Measurements from ENCODE around the gene ADAM17. TPM values are rescaled to one million over a fixed set of nuclear protein-coding genes. Genes with fewer than 3 reads are reported as not detected.

Gene ADAM17
- total and polyA plus RNA-seq, 10 of the 15 experiments (the other 5 are each of a cell fraction or from before 2014, with no cell fraction given): 2.3 to 18.5 (median 13.4) TPM

GRCh38 chr2:9582624-9583023, 27.0 kb upstream of the ADAM17 start:
- Histone ChIP-seq H4K20me1 (ENCODE audit: control insufficient read depth, insufficient read depth) (no peaks in the 10 kb centered on the region; the same call in 1 of the 2 replicates), H3K27me3 (replicated peaks in 1 of 2; ENCODE audit: control insufficient read depth in 2 of 2, insufficient read depth in 2 of 2, low read length in 1 of 2) (no peaks in the 10 kb centered on the region), H3K36me3 (ENCODE audit: control insufficient read depth in 2 of 2, insufficient read depth in 2 of 2, low read length in 1 of 2) (peaks cover 2 to 11% of the 10 kb centered on the region in 2 experiments; a peak in 3 of 4 replicates), H3K79me2 (ENCODE audit: control insufficient read depth, insufficient read depth, low read length) (no peaks in the 10 kb centered on the region), H3K9ac (ENCODE audit: control insufficient read depth, insufficient read depth, low read length) (no peak overlapping the region), H3K4me2 (ENCODE audit: control insufficient read depth, insufficient read depth) (no peak overlapping the region), H3K4me3 (no peak overlapping the region), H2AFZ (ENCODE audit: control insufficient read depth, low read depth, low read length) (no peak overlapping the region), H3K27ac (ENCODE audit: control insufficient read depth, insufficient read depth) (no peak overlapping the region), H3K9me3 (replicated peaks; ENCODE audit: control insufficient read depth, insufficient read depth, low read length) (no peaks in the 10 kb centered on the region), H3K4me1 (ENCODE audit: control insufficient read depth, insufficient read depth, low read length) (no peaks in the 10 kb centered on the region)
- FAIRE-seq (no peak), ATAC-seq (no peak), DNase-seq (ENCODE audit: low read depth, low spot score) (no peak)
- RAD21 ChIA-PET (ENCODE audit: unreplicated experiment): interaction anchor here (1.2 kb wide), 1 partner anchor 14 kb away, joined by 3 read pairs; no protein-coding TSS in a partner anchor
- POLR2A ChIA-PET: no interaction called here
- intact Hi-C loops (cut with micrococcal nuclease; ENCODE audit: unreplicated experiment): no loop called here
- BruUV-seq (replicated peaks): no TSS peak
- CTCF ChIA-PET: interaction anchor here (0.9 kb wide), 1 partner anchor 187 kb away, joined by 4 read pairs; no protein-coding TSS in a partner anchor
- over 99% methylated on average over 5 of the region's 5 CpGs for WGBS (ENCODE audit: insufficient coverage, insufficient replicate concordance, low lambda C conversion rate, missing lambda C conversion rate)
- SMC1A ChIA-PET (ENCODE audit: uncharacterized antibody, unreplicated experiment): interaction anchor here (1.1 kb wide), 1 partner anchor 12 kb away, joined by 4 read pairs; no protein-coding TSS in a partner anchor
- TF ChIP-seq TCF12 (IDR thresholded peaks at IDR 0.05; ENCODE audit: low read depth, low read length): no peak
- no peak for TF ChIP-seq BCLAF1 (IDR thresholded peaks at IDR 0.05)
- TF ChIP-seq POLR2AphosphoS5 (IDR thresholded peaks at IDR 0.05; ENCODE audit: low read length): no peak
- no peak for TF ChIP-seq ZNF207 (IDR thresholded peaks at IDR 0.05; ENCODE audit: borderline replicate concordance)
- no peak for TF ChIP-seq CHD4 (IDR thresholded peaks at IDR 0.05)
- TF ChIP-seq FOS (IDR thresholded peaks at IDR 0.05; ENCODE audit: borderline replicate concordance, extremely low read depth, insufficient read length): no peak
- TF ChIP-seq REST (IDR thresholded peaks at IDR 0.05; ENCODE audit: low read depth, low read length): no peak
- no peak for TF ChIP-seq SPI1 (IDR thresholded peaks at IDR 0.05; ENCODE audit: borderline replicate concordance, insufficient read depth, low read depth, low read length)
- TF ChIP-seq SREBF1 (IDR thresholded peaks at IDR 0.05; ENCODE audit: low read length): no peak
- no peak for TF ChIP-seq CHD1 (IDR thresholded peaks at IDR 0.05; ENCODE audit: low read depth, low read length)
- no peak for TF ChIP-seq MYB (IDR thresholded peaks at IDR 0.05; ENCODE audit: borderline replicate concordance, low read depth, low read length)
- no peak for TF ChIP-seq SIN3A (IDR thresholded peaks at IDR 0.05; ENCODE audit: low read depth, low read length)
- no peak for TF ChIP-seq HDGF (IDR thresholded peaks at IDR 0.05)
- no peak for TF ChIP-seq GABPA (IDR thresholded peaks at IDR 0.05; ENCODE audit: low read depth)
- no peak for TF ChIP-seq ZBTB33 (IDR thresholded peaks at IDR 0.05)
- no peak for TF ChIP-seq KDM1A (IDR thresholded peaks at IDR 0.05; ENCODE audit: borderline replicate concordance)
- no peak for TF ChIP-seq MTA2 (IDR thresholded peaks at IDR 0.05; ENCODE audit: low read depth)
- in situ Hi-C loops (cut with MboI): no loop called here

Data from GM12878 (cell line).